ENCODE measurements around the gene HECA. TPM values are rescaled to one million over a fixed set of nuclear protein-coding genes. Genes with fewer than 3 reads are reported as not detected.

Gene HECA
- total and polyA plus RNA-seq, 2 experiments from 2014 or later = 2.4 to 8.1 TPM

DNA sequence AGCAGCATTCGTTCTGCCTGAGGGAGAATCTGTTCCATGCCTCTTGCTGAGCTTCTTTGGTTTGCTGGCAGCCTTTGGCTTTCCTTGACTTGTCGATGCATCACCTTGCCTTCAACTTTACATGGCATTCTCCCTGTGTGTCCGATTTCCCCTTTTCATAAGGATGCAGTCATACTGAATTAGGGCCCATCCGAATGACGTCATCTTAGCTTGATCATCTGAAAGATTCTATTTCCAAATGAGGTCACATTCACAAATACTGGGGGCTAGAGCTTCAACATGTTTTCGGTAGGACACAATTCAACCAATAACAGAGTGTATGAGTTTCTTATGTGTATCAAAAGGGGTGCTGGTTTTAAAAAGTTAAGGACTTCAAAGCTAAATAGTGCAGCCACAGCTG is 27.8 kb upstream of the HECA start:
- H3K27me3 ChIP-seq (ENCODE audit: insufficient read depth) = no peaks in the 10 kb centered on the region
- H3K4me3 ChIP-seq = no peak overlapping the region
- no peaks in the 10 kb centered on the region for H3F3A ChIP-seq (replicated peaks; ENCODE audit: low read depth)
- no peaks in the 10 kb centered on the region for H3K9me3 Mint-ChIP-seq
- DNase-seq (ENCODE audit: low spot score) (no peak), ATAC-seq (no peak)
- H4K20me1 ChIP-seq (replicated peaks; ENCODE audit: insufficient read depth) = no peaks in the 10 kb centered on the region
- H3K4me1 Mint-ChIP-seq = 0 out of 3 replicates have a peak, but pooled peaks cover 3% of the 10 kb centered on the region
- peaks cover 2% of the 10 kb centered on the region for H3K27me3 Mint-ChIP-seq (ENCODE audit: insufficient read depth, low read depth, poor library complexity)
- no peaks in the 10 kb centered on the region for H3K36me3 Mint-ChIP-seq (ENCODE audit: low read depth)
- H3K79me2 ChIP-seq (replicated peaks; ENCODE audit: insufficient read depth) = no peaks in the 10 kb centered on the region
- no peak overlapping the region for H3K4me2 ChIP-seq
- no peaks in the 10 kb centered on the region for H3K4me1 ChIP-seq (ENCODE audit: insufficient read depth)
- TF ChIP-seq EZH2 (IDR thresholded peaks at IDR 0.05; ENCODE audit: low read depth, unreplicated experiment) = no peak
- no peak for TF ChIP-seq ZNF114 (CRISPR knock-in tag; IDR thresholded peaks at IDR 0.05)
- no peak for TF ChIP-seq JUNB (IDR thresholded peaks at IDR 0.05; ENCODE audit: unreplicated experiment)
- TF ChIP-seq NANOG (IDR thresholded peaks at IDR 0.05; ENCODE audit: borderline replicate concordance) = no peak
- TF ChIP-seq, protein P1, sequence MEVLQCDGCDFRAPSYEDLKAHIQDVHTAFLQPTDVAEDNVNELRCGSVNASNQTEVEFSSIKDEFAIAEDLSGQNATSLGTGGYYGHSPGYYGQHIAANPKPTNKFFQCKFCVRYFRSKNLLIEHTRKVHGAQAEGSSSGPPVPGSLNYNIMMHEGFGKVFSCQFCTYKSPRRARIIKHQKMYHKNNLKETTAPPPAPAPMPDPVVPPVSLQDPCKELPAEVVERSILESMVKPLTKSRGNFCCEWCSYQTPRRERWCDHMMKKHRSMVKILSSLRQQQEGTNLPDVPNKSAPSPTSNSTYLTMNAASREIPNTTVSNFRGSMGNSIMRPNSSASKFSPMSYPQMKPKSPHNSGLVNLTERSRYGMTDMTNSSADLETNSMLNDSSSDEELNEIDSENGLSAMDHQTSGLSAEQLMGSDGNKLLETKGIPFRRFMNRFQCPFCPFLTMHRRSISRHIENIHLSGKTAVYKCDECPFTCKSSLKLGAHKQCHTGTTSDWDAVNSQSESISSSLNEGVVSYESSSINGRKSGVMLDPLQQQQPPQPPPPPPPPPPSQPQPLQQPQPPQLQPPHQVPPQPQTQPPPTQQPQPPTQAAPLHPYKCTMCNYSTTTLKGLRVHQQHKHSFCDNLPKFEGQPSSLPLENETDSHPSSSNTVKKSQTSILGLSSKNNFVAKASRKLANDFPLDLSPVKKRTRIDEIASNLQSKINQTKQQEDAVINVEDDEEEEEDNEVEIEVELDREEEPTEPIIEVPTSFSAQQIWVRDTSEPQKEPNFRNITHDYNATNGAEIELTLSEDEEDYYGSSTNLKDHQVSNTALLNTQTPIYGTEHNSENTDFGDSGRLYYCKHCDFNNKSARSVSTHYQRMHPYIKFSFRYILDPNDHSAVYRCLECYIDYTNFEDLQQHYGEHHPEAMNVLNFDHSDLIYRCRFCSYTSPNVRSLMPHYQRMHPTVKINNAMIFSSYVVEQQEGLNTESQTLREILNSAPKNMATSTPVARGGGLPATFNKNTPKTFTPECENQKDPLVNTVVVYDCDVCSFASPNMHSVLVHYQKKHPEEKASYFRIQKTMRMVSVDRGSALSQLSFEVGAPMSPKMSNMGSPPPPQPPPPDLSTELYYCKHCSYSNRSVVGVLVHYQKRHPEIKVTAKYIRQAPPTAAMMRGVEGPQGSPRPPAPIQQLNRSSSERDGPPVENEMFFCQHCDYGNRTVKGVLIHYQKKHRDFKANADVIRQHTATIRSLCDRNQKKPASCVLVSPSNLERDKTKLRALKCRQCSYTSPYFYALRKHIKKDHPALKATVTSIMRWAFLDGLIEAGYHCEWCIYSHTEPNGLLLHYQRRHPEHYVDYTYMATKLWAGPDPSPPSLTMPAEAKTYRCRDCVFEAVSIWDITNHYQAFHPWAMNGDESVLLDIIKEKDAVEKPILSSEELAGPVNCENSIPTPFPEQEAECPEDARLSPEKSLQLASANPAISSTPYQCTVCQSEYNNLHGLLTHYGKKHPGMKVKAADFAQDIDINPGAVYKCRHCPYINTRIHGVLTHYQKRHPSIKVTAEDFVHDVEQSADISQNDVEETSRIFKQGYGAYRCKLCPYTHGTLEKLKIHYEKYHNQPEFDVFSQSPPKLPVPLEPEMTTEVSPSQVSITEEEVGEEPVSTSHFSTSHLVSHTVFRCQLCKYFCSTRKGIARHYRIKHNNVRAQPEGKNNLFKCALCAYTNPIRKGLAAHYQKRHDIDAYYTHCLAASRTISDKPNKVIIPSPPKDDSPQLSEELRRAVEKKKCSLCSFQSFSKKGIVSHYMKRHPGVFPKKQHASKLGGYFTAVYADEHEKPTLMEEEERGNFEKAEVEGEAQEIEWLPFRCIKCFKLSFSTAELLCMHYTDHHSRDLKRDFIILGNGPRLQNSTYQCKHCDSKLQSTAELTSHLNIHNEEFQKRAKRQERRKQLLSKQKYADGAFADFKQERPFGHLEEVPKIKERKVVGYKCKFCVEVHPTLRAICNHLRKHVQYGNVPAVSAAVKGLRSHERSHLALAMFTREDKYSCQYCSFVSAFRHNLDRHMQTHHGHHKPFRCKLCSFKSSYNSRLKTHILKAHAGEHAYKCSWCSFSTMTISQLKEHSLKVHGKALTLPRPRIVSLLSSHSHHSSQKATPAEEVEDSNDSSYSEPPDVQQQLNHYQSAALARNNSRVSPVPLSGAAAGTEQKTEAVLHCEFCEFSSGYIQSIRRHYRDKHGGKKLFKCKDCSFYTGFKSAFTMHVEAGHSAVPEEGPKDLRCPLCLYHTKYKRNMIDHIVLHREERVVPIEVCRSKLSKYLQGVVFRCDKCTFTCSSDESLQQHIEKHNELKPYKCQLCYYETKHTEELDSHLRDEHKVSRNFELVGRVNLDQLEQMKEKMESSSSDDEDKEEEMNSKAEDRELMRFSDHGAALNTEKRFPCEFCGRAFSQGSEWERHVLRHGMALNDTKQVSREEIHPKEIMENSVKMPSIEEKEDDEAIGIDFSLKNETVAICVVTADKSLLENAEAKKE (CRISPR knock-in tag; IDR thresholded peaks at IDR 0.05) = no peak
- TF ChIP-seq, protein P2, sequence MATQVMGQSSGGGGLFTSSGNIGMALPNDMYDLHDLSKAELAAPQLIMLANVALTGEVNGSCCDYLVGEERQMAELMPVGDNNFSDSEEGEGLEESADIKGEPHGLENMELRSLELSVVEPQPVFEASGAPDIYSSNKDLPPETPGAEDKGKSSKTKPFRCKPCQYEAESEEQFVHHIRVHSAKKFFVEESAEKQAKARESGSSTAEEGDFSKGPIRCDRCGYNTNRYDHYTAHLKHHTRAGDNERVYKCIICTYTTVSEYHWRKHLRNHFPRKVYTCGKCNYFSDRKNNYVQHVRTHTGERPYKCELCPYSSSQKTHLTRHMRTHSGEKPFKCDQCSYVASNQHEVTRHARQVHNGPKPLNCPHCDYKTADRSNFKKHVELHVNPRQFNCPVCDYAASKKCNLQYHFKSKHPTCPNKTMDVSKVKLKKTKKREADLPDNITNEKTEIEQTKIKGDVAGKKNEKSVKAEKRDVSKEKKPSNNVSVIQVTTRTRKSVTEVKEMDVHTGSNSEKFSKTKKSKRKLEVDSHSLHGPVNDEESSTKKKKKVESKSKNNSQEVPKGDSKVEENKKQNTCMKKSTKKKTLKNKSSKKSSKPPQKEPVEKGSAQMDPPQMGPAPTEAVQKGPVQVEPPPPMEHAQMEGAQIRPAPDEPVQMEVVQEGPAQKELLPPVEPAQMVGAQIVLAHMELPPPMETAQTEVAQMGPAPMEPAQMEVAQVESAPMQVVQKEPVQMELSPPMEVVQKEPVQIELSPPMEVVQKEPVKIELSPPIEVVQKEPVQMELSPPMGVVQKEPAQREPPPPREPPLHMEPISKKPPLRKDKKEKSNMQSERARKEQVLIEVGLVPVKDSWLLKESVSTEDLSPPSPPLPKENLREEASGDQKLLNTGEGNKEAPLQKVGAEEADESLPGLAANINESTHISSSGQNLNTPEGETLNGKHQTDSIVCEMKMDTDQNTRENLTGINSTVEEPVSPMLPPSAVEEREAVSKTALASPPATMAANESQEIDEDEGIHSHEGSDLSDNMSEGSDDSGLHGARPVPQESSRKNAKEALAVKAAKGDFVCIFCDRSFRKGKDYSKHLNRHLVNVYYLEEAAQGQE (IDR thresholded peaks at IDR 0.05; ENCODE audit: unreplicated experiment) = no peak
- TF ChIP-seq STAT1 (IDR thresholded peaks at IDR 0.05; ENCODE audit: unreplicated experiment) = no peak
- TF ChIP-seq, protein P3, sequence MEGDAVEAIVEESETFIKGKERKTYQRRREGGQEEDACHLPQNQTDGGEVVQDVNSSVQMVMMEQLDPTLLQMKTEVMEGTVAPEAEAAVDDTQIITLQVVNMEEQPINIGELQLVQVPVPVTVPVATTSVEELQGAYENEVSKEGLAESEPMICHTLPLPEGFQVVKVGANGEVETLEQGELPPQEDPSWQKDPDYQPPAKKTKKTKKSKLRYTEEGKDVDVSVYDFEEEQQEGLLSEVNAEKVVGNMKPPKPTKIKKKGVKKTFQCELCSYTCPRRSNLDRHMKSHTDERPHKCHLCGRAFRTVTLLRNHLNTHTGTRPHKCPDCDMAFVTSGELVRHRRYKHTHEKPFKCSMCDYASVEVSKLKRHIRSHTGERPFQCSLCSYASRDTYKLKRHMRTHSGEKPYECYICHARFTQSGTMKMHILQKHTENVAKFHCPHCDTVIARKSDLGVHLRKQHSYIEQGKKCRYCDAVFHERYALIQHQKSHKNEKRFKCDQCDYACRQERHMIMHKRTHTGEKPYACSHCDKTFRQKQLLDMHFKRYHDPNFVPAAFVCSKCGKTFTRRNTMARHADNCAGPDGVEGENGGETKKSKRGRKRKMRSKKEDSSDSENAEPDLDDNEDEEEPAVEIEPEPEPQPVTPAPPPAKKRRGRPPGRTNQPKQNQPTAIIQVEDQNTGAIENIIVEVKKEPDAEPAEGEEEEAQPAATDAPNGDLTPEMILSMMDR (conservative IDR thresholded peaks at IDR 0.05; ENCODE audit: low read depth in 2 of 2) = no peak
- no peak for TF ChIP-seq ZNF331 (CRISPR knock-in tag; IDR thresholded peaks at IDR 0.05; ENCODE audit: low read depth)
- no peak overlapping the region for H3K4me3 Mint-ChIP-seq
- H3K27ac Mint-ChIP-seq = no peak overlapping the region
- no peak overlapping the region for H3K27ac ChIP-seq (ENCODE audit: low read depth)
- H3K36me3 ChIP-seq (ENCODE audit: insufficient read depth) = no peaks in the 10 kb centered on the region
- H3K9me2 ChIP-seq (ENCODE audit: insufficient read depth) = peaks cover 5% of the 10 kb centered on the region; the same call in 1 of the 2 replicates
- no peak overlapping the region for H2AFZ ChIP-seq

Measured in GM23338 (cell line).